Esophagus squamous epithelium (tissue), 4 donors: ENCODE measurements around the gene MED15.

Experiments
- POLR2A ChIP-seq, 4 donors: fragments of 450-650 bp; IDR thresholded peaks; one replicate each; pipeline ENCODE4 v1.6.1; 2017; ENCODE audit warnings: antibody characterized with exemption in 4 of 4, mild to moderate bottlenecking in 4 of 4, moderate library complexity in 3 of 4
- TF ChIP-seq, protein P1 (sequence below), 6 experiments: fragments of 450-650 bp in 4 of 6; fragments of 200-600 bp in 2 of 6; sonication (generic) in 2 of 6; IDR thresholded peaks; one replicate each; pipeline ENCODE4 v1.5.1; 2016 to 2019; ENCODE audit warnings: antibody characterized with exemption in 6 of 6, mild to moderate bottlenecking in 4 of 6, moderate library complexity in 4 of 6

GRCh38 chr22:20573833-20574615, 66.6 kb downstream of the MED15 start:
- TF ChIP-seq, protein P1, sequence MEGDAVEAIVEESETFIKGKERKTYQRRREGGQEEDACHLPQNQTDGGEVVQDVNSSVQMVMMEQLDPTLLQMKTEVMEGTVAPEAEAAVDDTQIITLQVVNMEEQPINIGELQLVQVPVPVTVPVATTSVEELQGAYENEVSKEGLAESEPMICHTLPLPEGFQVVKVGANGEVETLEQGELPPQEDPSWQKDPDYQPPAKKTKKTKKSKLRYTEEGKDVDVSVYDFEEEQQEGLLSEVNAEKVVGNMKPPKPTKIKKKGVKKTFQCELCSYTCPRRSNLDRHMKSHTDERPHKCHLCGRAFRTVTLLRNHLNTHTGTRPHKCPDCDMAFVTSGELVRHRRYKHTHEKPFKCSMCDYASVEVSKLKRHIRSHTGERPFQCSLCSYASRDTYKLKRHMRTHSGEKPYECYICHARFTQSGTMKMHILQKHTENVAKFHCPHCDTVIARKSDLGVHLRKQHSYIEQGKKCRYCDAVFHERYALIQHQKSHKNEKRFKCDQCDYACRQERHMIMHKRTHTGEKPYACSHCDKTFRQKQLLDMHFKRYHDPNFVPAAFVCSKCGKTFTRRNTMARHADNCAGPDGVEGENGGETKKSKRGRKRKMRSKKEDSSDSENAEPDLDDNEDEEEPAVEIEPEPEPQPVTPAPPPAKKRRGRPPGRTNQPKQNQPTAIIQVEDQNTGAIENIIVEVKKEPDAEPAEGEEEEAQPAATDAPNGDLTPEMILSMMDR (IDR thresholded peaks at IDR 0.05), result no peak
- TF ChIP-seq POLR2A (IDR thresholded peaks at IDR 0.05), result no peak
